MM.1S (cell line): Measurements from ENCODE around the gene LMNB1.

Experiments used
- DNase-seq: peaks from one replicate; pipeline ENCODE4 v3.0.0-alpha.2; 2015
- H2AFZ ChIP-seq: fragments of 300-600 bp; sonication (generic); 2 replicates; pipeline ENCODE4 v1.6.0; 2016; ENCODE audit warnings: antibody characterized with exemption, low read length
- H3F3A ChIP-seq: fragments of 300-600 bp; sonication (generic); 2 replicates; pipeline ENCODE4 v1.6.1; 2016; ENCODE audit warnings: mild to moderate bottlenecking, antibody characterized with exemption, low read length, moderate library complexity, mixed read lengths; ENCODE audit not compliant: insufficient read depth
- H3K27ac ChIP-seq: fragments of 300-600 bp; sonication (generic); 2 replicates; pipeline ENCODE4 v1.5.1; 2016; ENCODE audit warnings: mild to moderate bottlenecking, low read length
- H3K27me3 ChIP-seq: fragments of 300-600 bp; sonication (generic); replicated peaks from 2 replicates; pipeline ENCODE4 v1.6.0; 2016; ENCODE audit warnings: low read length; ENCODE audit not compliant: insufficient read depth
- H3K36me3 ChIP-seq: fragments of 300-600 bp; sonication (generic); replicated peaks from 2 replicates; pipeline ENCODE4 v1.6.1; 2016; ENCODE audit warnings: mild to moderate bottlenecking, low read length, mixed read lengths; ENCODE audit not compliant: insufficient read depth
- H3K4me1 ChIP-seq: fragments of 300-600 bp; sonication (generic); 2 replicates; pipeline ENCODE4 v1.6.1; 2016; ENCODE audit warnings: low read length, mixed read lengths
- H3K4me2 ChIP-seq: fragments of 300-600 bp; sonication (generic); 2 replicates; pipeline ENCODE4 v1.6.0; 2016; ENCODE audit warnings: low read depth, low read length
- H3K4me3 ChIP-seq: fragments of 300-600 bp; sonication (generic); 2 replicates; pipeline ENCODE4 v1.5.1; 2016; ENCODE audit warnings: low read length, mixed read lengths
- H3K79me2 ChIP-seq: fragments of 300-600 bp; sonication (generic); 2 replicates; pipeline ENCODE4 v1.6.1; 2016; ENCODE audit warnings: mixed run types, low read length, mixed read lengths
- H3K9ac ChIP-seq: fragments of 300-600 bp; sonication (generic); 2 replicates; pipeline ENCODE4 v1.6.1; 2016; ENCODE audit warnings: low read length, mixed read lengths
- H3K9me2 ChIP-seq: fragments of 300-600 bp; sonication (generic); replicated peaks from 2 replicates; pipeline ENCODE4 v1.6.1; 2016; ENCODE audit warnings: mild to moderate bottlenecking, low read length, mixed read lengths; ENCODE audit not compliant: insufficient read depth
- H3K9me3 ChIP-seq: fragments of 300-600 bp; sonication (generic); replicated peaks from 2 replicates; pipeline ENCODE4 v1.6.1; 2016; ENCODE audit warnings: mild to moderate bottlenecking, low read length, mixed read lengths; ENCODE audit not compliant: insufficient read depth
- H4K20me1 ChIP-seq: fragments of 300-600 bp; sonication (generic); 2 replicates; pipeline ENCODE4 v1.6.1; 2016; ENCODE audit warnings: mild to moderate bottlenecking, low read length, moderate library complexity, mixed read lengths; ENCODE audit not compliant: insufficient read depth
- EZH2 ChIP-seq: fragments of 300-600 bp; sonication (generic); optimal IDR thresholded peaks from 2 replicates; pipeline ENCODE3; 2017; ENCODE audit warnings: low read depth, mild to moderate bottlenecking, antibody characterized with exemption, low read length, mixed read lengths
- EZH2phosphoT487 ChIP-seq: fragments of 300-600 bp; sonication (generic); IDR thresholded peaks from 2 replicates; pipeline ENCODE4 v1.6.1; 2018; ENCODE audit warnings: antibody characterized with exemption, low read length
- TF ChIP-seq, protein P1 (sequence below): fragments of 300-600 bp; sonication (generic); IDR thresholded peaks from 2 replicates; pipeline ENCODE4 v1.5.1; 2016; ENCODE audit warnings: antibody characterized with exemption, low read length, mixed read lengths

The LMNB1 gene

DNA sequence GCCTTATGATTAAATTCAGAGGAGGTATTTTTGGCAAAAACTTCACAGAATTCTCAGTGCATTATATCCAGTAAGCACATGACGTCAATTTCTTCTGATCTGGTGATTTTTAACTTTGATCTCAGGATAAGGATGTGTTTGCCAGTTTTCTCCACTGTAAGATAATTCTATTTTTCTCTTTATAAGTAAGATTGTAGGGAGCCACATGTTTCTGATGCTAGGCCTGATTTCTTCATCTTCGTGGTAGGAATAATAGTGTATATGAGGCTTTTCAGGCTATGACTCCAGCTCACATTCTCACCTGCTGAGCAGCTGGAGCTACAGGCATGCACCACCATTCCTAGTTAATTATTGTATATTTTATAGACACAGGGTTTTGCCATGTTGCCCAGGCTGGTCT is 32.1 kb upstream of the LMNB1 start:
- Histone ChIP-seq H3K27ac (no peak overlapping the region), H2AFZ (no peak overlapping the region), H4K20me1 (no peaks in the 10 kb centered on the region)

DNA sequence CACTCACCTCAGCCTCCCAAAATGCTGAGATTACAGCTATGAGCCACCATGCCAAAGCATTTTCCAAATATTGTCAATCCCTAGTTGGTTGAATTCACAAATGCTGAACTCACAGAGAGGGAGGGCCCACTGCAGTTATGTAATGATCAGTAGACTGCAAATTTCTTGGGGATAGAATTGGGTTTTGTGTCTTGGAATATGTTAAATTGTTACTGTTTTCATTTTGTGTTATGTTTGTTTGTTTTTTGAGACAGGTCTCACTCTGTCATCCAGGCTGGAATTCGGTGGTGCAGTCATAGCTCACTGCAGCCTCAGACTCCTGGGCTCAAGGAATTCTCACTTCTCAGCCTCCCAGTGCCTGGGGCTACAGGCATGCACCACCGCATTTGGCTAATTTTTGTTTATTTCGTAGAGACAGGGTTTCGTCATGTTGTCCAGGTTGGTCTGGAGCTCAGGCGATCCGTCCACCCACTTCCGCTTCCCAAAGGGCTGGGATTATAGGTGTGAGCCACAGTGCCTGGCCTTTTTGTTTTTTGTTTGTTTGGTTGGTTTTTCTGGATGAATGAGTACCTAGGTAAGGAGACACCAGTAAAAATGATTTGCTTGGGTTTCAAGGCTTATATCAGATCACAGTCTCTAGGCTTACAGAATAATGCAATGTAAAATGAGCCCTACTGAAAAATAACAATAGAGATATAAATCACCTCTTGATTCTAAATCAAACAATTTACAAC is 31.5 kb upstream of the LMNB1 start:
- H3F3A ChIP-seq, result peaks cover 18% of the 10 kb centered on the region
- no peaks in the 10 kb centered on the region for H4K20me1 ChIP-seq
- H3K4me2 ChIP-seq, result no peak overlapping the region
- H3K9ac ChIP-seq, result no peak overlapping the region
- no peak overlapping the region for H3K27ac ChIP-seq
- H3K4me1 ChIP-seq, result 0 out of 2 replicates have a peak, but pooled peaks cover 6% of the 10 kb centered on the region
- H3K36me3 ChIP-seq, result no peaks in the 10 kb centered on the region
- H3K4me3 ChIP-seq, result no peak overlapping the region
- no peaks in the 10 kb centered on the region for H3K9me3 ChIP-seq
- no peaks in the 10 kb centered on the region for H3K79me2 ChIP-seq
- H2AFZ ChIP-seq, result no peak overlapping the region
- no peaks in the 10 kb centered on the region for H3K27me3 ChIP-seq
- TF ChIP-seq, protein P1, sequence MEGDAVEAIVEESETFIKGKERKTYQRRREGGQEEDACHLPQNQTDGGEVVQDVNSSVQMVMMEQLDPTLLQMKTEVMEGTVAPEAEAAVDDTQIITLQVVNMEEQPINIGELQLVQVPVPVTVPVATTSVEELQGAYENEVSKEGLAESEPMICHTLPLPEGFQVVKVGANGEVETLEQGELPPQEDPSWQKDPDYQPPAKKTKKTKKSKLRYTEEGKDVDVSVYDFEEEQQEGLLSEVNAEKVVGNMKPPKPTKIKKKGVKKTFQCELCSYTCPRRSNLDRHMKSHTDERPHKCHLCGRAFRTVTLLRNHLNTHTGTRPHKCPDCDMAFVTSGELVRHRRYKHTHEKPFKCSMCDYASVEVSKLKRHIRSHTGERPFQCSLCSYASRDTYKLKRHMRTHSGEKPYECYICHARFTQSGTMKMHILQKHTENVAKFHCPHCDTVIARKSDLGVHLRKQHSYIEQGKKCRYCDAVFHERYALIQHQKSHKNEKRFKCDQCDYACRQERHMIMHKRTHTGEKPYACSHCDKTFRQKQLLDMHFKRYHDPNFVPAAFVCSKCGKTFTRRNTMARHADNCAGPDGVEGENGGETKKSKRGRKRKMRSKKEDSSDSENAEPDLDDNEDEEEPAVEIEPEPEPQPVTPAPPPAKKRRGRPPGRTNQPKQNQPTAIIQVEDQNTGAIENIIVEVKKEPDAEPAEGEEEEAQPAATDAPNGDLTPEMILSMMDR, result no peak
- TF ChIP-seq EZH2phosphoT487, result no peak
- TF ChIP-seq EZH2, result no peak
- no peaks in the 10 kb centered on the region for H3K9me2 ChIP-seq
- DNase-seq, result no peak

More for the DNA sequence above, 32.1 kb upstream of the LMNB1 start:
- no peak overlapping the region for H3K9ac ChIP-seq
- H3K4me3 ChIP-seq, result no peak overlapping the region
- no peaks in the 10 kb centered on the region for H3K9me2 ChIP-seq
- H3K4me2 ChIP-seq, result no peak overlapping the region
- H3K79me2 ChIP-seq, result no peaks in the 10 kb centered on the region
- no peak for TF ChIP-seq EZH2phosphoT487
- TF ChIP-seq EZH2, result no peak
- TF ChIP-seq, protein P1, result no peak
- H3F3A ChIP-seq, result peaks cover 18% of the 10 kb centered on the region
- H3K9me3 ChIP-seq, result no peaks in the 10 kb centered on the region
- no peaks in the 10 kb centered on the region for H3K27me3 ChIP-seq
- no peaks in the 10 kb centered on the region for H3K36me3 ChIP-seq
- no peak for DNase-seq
- 0 out of 2 replicates have a peak, but pooled peaks cover 6% of the 10 kb centered on the region for H3K4me1 ChIP-seq

DNA sequence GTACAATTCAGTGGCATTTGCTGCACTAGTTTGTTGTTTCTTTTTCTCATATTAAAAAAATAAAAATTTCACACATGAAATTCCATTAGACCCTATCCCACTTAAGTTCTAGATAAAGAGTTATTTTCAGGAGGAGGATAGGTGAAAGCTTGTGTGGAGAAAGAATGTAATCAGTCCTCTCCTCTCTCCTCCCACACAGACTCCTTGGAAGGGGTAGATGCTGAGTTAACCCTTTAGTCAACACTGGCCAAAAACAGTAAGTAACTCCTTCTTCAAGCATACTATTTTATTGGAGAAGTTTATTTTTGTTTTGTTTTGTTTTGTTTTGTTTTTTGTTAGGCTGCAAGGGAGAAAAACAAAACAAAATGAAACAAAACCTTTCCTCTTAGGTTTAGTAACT is 30.6 kb upstream of the LMNB1 start:
- no peak overlapping the region for H3K9ac ChIP-seq
- H3K9me2 ChIP-seq, result no peaks in the 10 kb centered on the region
- H3K4me1 ChIP-seq, result 0 out of 2 replicates have a peak, but pooled peaks cover 6% of the 10 kb centered on the region
- no peaks in the 10 kb centered on the region for H3K27me3 ChIP-seq
- H2AFZ ChIP-seq, result no peak overlapping the region
- no peak overlapping the region for H3K4me3 ChIP-seq
- no peaks in the 10 kb centered on the region for H3K9me3 ChIP-seq
- no peaks in the 10 kb centered on the region for H4K20me1 ChIP-seq
- H3K27ac ChIP-seq, result no peak overlapping the region
- TF ChIP-seq EZH2phosphoT487, result no peak
- TF ChIP-seq, protein P1, result no peak
- TF ChIP-seq EZH2, result no peak
- H3K4me2 ChIP-seq, result no peak overlapping the region
- no peaks in the 10 kb centered on the region for H3K79me2 ChIP-seq
- peaks cover 18% of the 10 kb centered on the region for H3F3A ChIP-seq
- H3K36me3 ChIP-seq, result no peaks in the 10 kb centered on the region
- no peak for DNase-seq
